ENCODE results near the gene CLSTN1.
"Not testable (repeated sequence)": the region's sequence is repeated elsewhere in the genome, so short reads cannot be mapped to it uniquely, and the experiment has no call there.

The CLSTN1 gene

DNA sequence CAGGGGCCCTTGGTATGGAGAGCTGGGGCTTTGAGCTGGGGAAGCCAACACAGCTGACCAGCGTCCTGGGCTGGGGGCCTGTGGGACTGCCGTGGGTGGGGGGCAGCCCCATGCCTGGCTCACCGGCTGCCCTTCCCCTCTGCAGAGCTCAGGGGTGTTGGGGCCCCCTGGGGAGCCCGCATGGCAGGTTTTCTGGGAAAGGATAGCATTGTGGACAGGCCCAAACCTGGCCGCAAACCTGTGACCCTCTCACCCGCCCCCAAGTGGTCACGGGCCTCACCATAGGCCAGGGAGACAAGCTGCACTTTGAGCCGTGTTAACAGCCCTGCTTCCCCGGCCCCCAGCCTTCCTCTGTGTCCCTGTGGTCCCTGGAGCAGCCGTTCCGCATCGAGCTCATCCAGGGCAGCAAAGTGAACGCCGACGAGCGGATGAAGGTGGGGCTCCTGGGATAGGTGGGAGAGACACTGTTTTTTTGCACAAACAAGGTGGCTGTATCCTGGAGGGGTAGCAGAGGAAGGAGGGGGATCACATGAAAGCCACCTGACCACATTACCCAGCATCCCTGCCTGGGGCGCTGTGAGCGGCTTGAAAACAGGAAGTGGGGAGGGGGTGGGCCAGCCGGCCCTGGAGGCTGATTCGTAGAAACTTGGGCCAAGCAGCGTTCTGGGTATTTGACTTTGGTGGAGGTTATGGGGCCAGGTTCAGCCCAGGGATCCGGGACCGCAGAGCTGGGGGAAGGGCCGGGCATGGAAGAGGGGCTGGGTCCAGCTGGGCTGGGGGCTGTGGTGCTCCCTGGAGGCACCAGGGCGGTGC, 106.4 kb downstream of the CLSTN1 start:
- peak; percentile 48 to 74 (median 61) for DNase-seq (ENCODE audit: low read depth in 4 of 4, low spot score in 1 of 4)

- DNase-seq (ENCODE audit: low read depth in 4 of 4, low spot score in 1 of 4): no peak
Measured at GRCh38 chr1:9716404-9717192, 107.2 kb downstream of the CLSTN1 start.

- DNase-seq (ENCODE audit: low read depth in 4 of 4, low spot score in 1 of 4): no peak
Measured at GRCh38 chr1:9715536-9716226, 108.1 kb downstream of the CLSTN1 start.

DNA sequence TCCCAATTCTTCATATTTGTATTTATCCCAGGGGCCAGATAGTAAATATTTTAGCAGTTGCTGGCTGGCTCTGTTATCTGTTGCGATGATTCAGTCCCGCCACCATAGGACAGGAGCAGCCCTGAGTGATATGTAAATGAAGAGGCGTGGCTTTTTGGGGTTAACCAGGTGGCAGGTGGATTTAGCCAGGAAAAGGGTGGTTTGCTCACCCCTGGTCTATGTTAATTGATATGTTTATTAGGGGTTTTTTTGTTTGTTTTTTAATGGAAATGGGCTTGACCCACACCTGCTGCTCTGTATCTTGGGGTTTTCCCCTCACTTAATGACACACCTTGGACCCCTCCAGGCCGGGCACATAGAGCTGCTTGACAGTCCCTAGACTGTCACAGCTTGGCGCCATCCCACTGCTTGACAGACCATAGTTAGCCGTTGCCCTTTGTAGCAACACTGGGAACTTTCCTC, 109.5 kb downstream of the CLSTN1 start:
- no peak for DNase-seq (ENCODE audit: low read depth in 4 of 4, low spot score in 1 of 4)

GRCh38 chr1:9712767-9713166, 111.0 kb downstream of the CLSTN1 start:
- DNase-seq (ENCODE audit: low read depth in 4 of 4, low spot score in 1 of 4): not testable (repeated sequence)

DNA sequence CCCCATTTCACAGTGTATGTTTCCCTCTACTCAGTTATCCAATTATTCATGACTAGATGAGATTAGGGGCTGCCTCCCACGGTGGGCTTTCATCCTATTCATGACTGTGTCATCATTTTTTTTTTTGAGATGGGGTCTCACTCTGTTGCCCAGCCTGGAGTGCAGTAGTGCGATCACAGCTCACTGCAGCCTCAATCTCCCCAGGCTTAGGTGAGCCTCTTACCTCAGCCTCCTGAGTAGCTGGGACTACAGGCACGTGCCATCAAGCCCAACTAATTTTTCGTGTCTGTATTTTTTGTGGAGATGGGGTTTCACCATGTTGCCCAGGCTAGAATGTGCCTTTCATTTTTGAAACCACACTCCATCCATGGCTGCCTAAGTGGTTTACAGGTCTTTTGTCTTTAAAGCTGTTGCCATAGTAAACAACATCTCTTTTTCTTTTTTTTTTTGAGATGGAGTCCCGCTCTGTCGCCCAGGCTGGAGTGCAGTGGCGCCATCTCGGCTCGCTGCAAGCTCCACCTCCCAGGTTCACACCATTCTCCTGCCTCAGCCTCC, 112.2 kb downstream of the CLSTN1 start:
- no peak for DNase-seq (ENCODE audit: low read depth in 4 of 4, low spot score in 1 of 4)

DNA sequence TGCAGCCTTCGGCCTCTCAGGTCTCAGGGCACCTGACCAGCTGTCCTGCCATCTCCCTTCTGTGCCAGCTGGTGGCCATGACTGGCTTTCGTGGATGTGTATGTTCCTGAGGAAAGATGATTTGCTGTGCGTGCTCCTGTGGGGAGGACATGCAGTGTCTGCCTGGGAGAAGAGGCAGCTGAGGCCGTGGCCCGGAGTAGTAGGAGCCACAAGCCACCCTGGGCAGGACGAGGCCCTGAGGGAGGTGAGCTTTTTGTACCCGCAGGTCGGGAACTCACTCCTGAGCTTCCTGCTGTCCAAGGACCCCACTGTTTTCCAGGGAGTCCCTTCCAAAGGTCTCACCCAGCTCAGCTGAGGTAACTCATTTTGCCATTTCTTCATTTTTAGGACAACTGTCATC, 113.7 kb downstream of the CLSTN1 start:
- no peak for DNase-seq (ENCODE audit: low read depth in 4 of 4, low spot score in 1 of 4)

DNA sequence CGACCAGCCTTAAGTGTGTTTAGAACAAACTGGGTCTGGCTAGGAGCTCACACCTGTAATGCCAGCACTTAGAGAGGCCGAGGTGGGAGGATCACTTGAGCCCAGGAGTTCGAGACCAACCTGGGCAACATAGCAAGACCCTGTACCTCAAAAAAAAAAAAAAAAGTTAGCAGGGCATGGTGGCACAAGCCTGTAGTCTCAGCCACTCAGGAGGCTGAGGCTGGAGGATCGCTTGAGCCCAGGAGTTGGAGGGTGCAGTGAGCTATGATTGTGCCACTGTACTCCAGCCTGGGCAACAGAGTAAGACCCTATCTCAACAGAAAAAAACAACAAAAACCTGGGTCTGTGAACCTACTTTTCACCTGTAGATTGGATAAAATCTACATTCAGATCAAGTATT, 117.6 kb downstream of the CLSTN1 start:
- no peak for DNase-seq (ENCODE audit: low read depth in 4 of 4, low spot score in 1 of 4)

- no peak for DNase-seq (ENCODE audit: low read depth in 4 of 4, low spot score in 1 of 4)
Measured at GRCh38 chr1:9705337-9706093, 118.2 kb downstream of the CLSTN1 start.

- DNase-seq (ENCODE audit: low read depth in 4 of 4, low spot score in 1 of 4): no peak
Measured at GRCh38 chr1:9703681-9704080, 120.1 kb downstream of the CLSTN1 start.

DNA sequence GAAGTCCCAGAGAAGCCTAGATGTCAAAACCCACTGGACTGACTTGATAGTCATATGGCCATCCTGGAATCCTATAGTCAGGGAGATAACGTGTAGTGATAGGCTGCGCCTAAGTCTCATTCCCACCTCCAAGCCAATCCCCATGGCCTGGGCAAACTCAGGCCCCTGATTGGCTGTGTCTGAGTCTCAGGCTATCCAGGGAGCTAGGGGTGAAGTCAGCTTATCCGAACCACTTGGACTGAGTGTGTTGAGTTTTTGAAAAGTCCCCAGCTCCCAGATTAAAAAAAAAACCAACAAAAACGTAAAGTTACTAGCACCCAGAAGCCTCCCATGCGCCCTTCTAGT, 120.6 kb downstream of the CLSTN1 start:
- no peak for DNase-seq (ENCODE audit: low read depth in 4 of 4, low spot score in 1 of 4)

- DNase-seq (ENCODE audit: low read depth in 4 of 4, low spot score in 1 of 4): no peak
Measured at GRCh38 chr1:9701665-9702064, 122.1 kb downstream of the CLSTN1 start.

DNA sequence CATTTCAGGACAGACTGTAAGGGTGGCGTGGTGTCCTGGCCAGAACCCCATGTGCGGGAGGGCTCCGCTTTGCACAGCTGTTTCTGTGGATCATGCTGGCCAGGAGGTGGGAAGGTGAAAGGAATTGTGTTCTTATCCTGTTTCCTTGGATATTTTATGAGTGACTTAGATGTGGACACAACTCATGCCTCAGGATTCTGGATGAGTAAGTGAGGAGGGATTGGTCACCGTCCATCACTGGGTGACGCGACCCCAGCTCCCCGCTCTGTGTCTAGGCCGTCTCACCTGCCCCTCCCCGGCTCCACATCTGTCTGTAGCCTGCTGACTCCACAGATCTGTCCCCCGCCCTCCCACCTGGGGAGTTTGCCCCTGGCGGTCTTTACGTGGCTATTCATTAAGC, 123.4 kb downstream of the CLSTN1 start:
- no peak for DNase-seq (ENCODE audit: low read depth in 4 of 4, low spot score in 1 of 4)

DNA sequence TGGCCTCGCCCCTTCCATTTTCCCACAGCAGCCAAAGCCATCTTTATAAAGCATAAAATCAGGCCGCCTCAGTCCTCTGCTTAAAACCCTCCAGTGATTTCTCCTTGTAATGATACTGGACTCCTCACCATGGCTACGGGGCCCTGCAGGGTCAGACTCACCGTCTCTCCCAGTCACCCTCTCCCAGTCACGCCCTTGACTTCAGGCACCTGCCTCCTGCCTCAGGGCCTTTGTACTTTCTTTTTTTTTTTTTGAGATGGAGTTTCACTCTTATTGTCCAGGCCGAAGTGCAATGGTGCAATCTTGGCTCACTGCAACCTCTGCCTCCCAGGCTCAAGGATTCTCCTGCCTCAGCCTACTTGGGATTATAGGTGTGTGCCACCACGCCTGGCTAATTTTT, 124.4 kb downstream of the CLSTN1 start:
- no peak for DNase-seq (ENCODE audit: low read depth in 4 of 4, low spot score in 1 of 4)

- no peak for DNase-seq (ENCODE audit: low read depth in 4 of 4, low spot score in 1 of 4)
Measured at GRCh38 chr1:9696793-9697192, 127.0 kb downstream of the CLSTN1 start.

- DNase-seq (ENCODE audit: low read depth in 4 of 4, low spot score in 1 of 4): no peak
Measured at GRCh38 chr1:9691691-9692090, 132.1 kb downstream of the CLSTN1 start.

DNA sequence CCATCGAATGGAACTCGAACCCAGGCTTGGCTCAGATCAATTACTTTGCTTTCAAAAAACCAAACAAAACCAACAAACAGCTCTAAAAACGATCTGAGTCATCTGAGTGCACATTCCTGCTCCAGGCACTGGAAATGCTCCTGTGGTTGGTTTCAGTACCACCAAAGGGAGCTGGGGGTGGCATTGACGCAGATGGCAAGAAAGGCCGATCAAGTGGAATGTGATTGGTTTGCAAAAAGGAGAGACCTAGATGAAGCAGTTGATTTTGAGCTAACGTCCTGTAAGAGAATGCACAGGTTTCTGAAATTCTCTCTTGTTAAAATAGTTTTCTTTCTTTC, 132.7 kb downstream of the CLSTN1 start:
- no peak for DNase-seq (ENCODE audit: low read depth in 4 of 4, low spot score in 1 of 4)

DNA sequence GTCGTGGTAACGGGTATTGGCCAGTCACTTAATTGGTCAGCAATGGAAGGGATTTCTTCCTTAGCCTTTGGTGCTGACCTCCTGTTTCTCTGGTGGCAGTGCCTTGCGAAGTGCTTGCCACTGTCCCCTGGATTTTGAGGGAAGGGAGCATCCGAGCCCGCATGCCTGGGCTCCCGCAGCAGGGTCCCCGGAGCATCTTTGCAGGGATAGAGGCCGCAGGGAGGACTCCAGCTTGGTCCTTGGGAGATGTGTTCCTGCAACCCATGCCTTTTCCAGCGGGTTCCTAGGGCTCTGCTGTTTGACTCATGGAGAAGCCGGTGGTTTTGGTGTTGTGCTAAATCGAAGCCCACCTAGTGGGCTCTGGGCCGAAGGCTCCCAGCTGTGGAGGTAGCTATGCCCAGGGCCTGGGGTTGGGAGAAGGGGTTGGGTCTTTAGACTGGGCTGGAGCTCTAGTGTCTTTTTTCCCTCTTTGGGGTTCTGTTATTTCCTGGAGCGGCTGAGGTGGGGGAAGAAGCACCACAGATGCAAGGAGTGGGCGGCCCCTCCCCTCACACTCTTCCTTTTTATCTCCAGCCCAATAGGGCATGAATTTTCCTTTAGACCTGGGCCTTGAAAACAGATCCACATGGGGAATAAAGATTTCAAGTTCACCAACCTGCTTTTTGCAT, 133.2 kb downstream of the CLSTN1 start:
- DNase-seq (ENCODE audit: low read depth in 4 of 4, low spot score in 1 of 4): no peak

DNA sequence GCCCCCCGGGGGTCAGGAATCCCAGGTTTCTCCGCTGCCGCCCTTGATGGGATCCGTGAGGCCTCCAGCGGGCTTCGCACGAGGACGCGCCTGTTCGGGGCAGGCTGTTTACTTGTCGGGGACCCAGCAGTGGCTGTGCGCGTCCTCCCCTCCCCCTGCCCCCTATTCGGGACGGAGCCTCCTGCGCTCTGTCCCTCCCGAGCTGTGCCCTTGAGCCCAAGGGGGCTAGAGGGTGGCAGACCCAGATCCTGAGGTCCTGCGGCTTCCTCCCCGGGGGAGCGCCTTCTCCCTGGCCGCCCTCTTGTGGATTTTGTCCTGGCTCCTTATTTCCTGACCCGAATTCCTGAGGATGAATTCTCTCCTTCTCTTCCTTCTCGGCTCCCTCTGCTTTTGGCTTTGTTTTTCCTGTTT, 133.8 kb downstream of the CLSTN1 start:
- DNase-seq (ENCODE audit: low read depth in 4 of 4, low spot score in 1 of 4): no peak

DNA sequence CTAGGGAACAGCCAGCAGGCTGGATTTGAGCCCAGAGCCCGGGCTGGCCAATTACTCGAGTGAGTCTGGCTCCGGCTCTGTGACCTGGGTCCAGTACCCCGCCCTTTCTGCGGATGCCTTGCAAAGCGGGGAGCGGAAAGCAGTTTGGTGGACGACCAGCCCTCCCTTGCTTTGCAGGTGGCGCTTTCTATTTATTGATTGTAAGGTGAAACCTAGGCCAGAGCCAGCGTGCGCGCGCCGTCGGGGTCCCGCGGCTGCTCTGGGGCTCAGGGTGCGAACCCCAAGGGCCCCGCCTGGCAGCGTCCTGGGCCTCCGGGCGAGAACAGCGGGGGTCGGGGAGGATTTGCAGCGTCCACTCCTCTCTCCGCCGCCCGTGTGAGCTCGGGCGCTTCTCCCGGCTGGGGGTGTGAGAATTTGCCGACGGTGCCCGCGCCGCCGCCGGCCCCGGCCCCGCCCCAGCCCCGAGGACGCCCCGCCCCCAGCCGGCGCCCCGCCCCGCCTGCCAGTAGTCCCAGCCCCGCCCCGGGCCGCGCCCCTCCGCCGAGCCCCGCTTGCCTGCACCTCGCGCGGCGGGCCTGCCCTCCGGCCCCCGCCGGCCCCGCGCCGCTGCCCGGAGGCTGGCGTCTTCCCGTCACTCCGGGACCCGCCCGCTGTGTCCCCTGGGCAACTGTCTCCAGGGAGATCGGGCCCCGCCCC, 134.6 kb downstream of the CLSTN1 start:
- peak; percentile 78 to 82 (median 80) for DNase-seq (ENCODE audit: low read depth in 4 of 4, low spot score in 1 of 4)
